IMR-90 (cell line): ENCODE measurements around the gene RPA3. TPM values are rescaled to one million over a fixed set of nuclear protein-coding genes. Genes with fewer than 3 reads are reported as not detected.

Experiments used
- ATAC-seq: fragments of 200-7000 bp; cut with Tn5 transposase; 2 replicates; pipeline ENCODE4 v1.9.1; 2020; ENCODE audit warnings: low read depth, mild to moderate bottlenecking, moderate library complexity
- BruUV-seq: library from RNA; stranded (reverse); fragments of 400-500 nt; replicated peaks from 2 replicates; lab custom pipeline; 2021; lab: Mats Ljungman, UMichigan
- CTCF ChIA-PET: fragments of 300-600 bp; formaldehyde crosslinking; extraction: SDS; loops from one replicate; lab custom pipeline; 2021; ENCODE audit warnings: antibody characterized with exemption; lab: Yijun Ruan, JAX
- POLR2A ChIA-PET: fragments of 300-600 bp; sonication (Branson Sonifier 250); formaldehyde crosslinking; loops from one replicate; lab custom pipeline; 2022; ENCODE audit warnings: antibody characterized with exemption; ENCODE audit not compliant: unreplicated experiment; lab: Charles Lee
- DNase-seq: peaks from one replicate; pipeline ENCODE4 v3.0.0; 2013
- H2AFZ ChIP-seq: replicated peaks from 2 replicates; pipeline ENCODE3; 2013; ENCODE audit warnings: low read length, mild to moderate bottlenecking; ENCODE audit not compliant: poor library complexity
- H2AK5ac ChIP-seq: 2 replicates; pipeline ENCODE4 v1.6.1; 2013; ENCODE audit warnings: low read depth, low read length, inconsistent platforms
- H2AK9ac ChIP-seq: replicated peaks from 2 replicates; pipeline ENCODE3; 2013; ENCODE audit warnings: mild to moderate bottlenecking, low read depth, low read length, moderate library complexity; ENCODE audit not compliant: poor library complexity
- H2BK120ac ChIP-seq: 2 replicates; pipeline ENCODE4 v1.6.1; 2013; ENCODE audit warnings: low read depth, low read length, inconsistent platforms
- H2BK15ac ChIP-seq: 3 replicates; pipeline ENCODE4 v1.6.1; 2013; ENCODE audit warnings: low read depth, low read length, inconsistent platforms
- H2BK20ac ChIP-seq: 2 replicates; pipeline ENCODE4 v1.6.1; 2013; ENCODE audit warnings: low read depth, mild to moderate bottlenecking, inconsistent platforms, low read length, moderate library complexity
- H2BK5ac ChIP-seq: 2 replicates; pipeline ENCODE4 v1.6.1; 2013; ENCODE audit warnings: mild to moderate bottlenecking, low read depth, low read length, inconsistent platforms; ENCODE audit not compliant: poor library complexity, severe bottlenecking
- H3K14ac ChIP-seq: replicated peaks from 2 replicates; pipeline ENCODE4 v1.6.1; 2013; ENCODE audit warnings: low read depth, low read length, inconsistent platforms
- H3K18ac ChIP-seq: 2 replicates; pipeline ENCODE4 v1.6.1; 2013; ENCODE audit warnings: low read depth, low read length, control low read depth
- H3K23ac ChIP-seq: 2 replicates; pipeline ENCODE4 v1.6.1; 2013; ENCODE audit warnings: low read depth, low read length, inconsistent platforms
- H3K27ac ChIP-seq: 2 replicates; pipeline ENCODE4 v1.5.1; 2013; ENCODE audit warnings: mild to moderate bottlenecking, control low read depth, low read length; ENCODE audit not compliant: insufficient read depth
- H3K27me3 ChIP-seq: 2 replicates; pipeline ENCODE4 v1.6.1; 2013; ENCODE audit warnings: low read length; ENCODE audit not compliant: control insufficient read depth, insufficient read depth
- H3K36me3 ChIP-seq: 2 replicates; pipeline ENCODE4 v1.6.1; 2013; ENCODE audit warnings: low read length, mixed read lengths; ENCODE audit not compliant: control insufficient read depth, insufficient read depth
- H3K4ac ChIP-seq: 2 replicates; pipeline ENCODE4 v1.6.1; 2013; ENCODE audit warnings: low read depth, low read length, inconsistent platforms
- H3K4me1 ChIP-seq: 2 replicates; pipeline ENCODE4 v1.6.1; 2013; ENCODE audit warnings: low read length, mixed read lengths; ENCODE audit not compliant: control insufficient read depth, insufficient read depth
- H3K4me2 ChIP-seq: 2 replicates; pipeline ENCODE4 v1.6.1; 2013; ENCODE audit warnings: low read depth, mild to moderate bottlenecking, control low read depth, low read length, moderate library complexity
- H3K4me3 ChIP-seq: 2 replicates; pipeline ENCODE4 v1.5.1; 2013; ENCODE audit warnings: low read depth, mild to moderate bottlenecking, control low read depth, low read length, moderate library complexity; ENCODE audit not compliant: insufficient read depth
- H3K56ac ChIP-seq: 2 replicates; pipeline ENCODE4 v1.6.1; 2013; ENCODE audit warnings: low read length, inconsistent platforms; ENCODE audit not compliant: insufficient read depth; ENCODE audit errors: extremely low read depth
- H3K79me1 ChIP-seq, 2 experiments: 2 replicates each; pipeline ENCODE4 v1.6.1; 2013; ENCODE audit warnings: low read length in 2 of 2, inconsistent platforms in 1 of 2, low read depth in 1 of 2
- H3K9ac ChIP-seq: 2 replicates; pipeline ENCODE4 v1.6.1; 2013; ENCODE audit warnings: low read depth, low read length, control low read depth
- H3K9me1 ChIP-seq: 2 replicates; pipeline ENCODE4 v1.6.1; 2013; ENCODE audit warnings: low read length, inconsistent platforms; ENCODE audit not compliant: insufficient read depth
- H3K9me3 ChIP-seq: 2 replicates; pipeline ENCODE4 v1.6.1; 2013; ENCODE audit warnings: low read length; ENCODE audit not compliant: control insufficient read depth, insufficient read depth
- H4K20me1 ChIP-seq: 2 replicates; pipeline ENCODE4 v1.6.1; 2013; ENCODE audit warnings: low read length, inconsistent platforms; ENCODE audit not compliant: insufficient read depth
- H4K5ac ChIP-seq: 2 replicates; pipeline ENCODE4 v1.6.1; 2013; ENCODE audit warnings: mild to moderate bottlenecking, low read depth, low read length, control low read depth
- H4K8ac ChIP-seq, 2 experiments: 2 replicates each; pipeline ENCODE4 v1.6.1; 2013; ENCODE audit warnings: low read depth in 2 of 2, low read length in 2 of 2, control low read depth in 1 of 2, inconsistent platforms in 1 of 2
- H4K91ac ChIP-seq: 2 replicates; pipeline ENCODE4 v1.6.1; 2013; ENCODE audit warnings: low read depth, low read length, inconsistent platforms; ENCODE audit not compliant: insufficient read depth
- CEBPB ChIP-seq: IDR thresholded peaks from 2 replicates; pipeline ENCODE4 v1.6.1; 2012; ENCODE audit warnings: low read depth, low read length, improper control_type of control experiment
- FOS ChIP-seq: fragments of 150-350 bp; IDR thresholded peaks from 2 replicates; pipeline ENCODE4 v1.6.1; 2016; ENCODE audit warnings: low read depth, low read length
- MAZ ChIP-seq: IDR thresholded peaks from 2 replicates; pipeline ENCODE4 v1.6.1; 2012; ENCODE audit warnings: low read depth, mild to moderate bottlenecking, low read length, improper control_type of control experiment, moderate library complexity, borderline replicate concordance
- POLR2A ChIP-seq: IDR thresholded peaks from 2 replicates; pipeline ENCODE4 v1.6.1; 2012; ENCODE audit warnings: mild to moderate bottlenecking, low read depth, low read length
- RAD21 ChIP-seq: IDR thresholded peaks from 2 replicates; pipeline ENCODE4 v1.6.1; 2012; ENCODE audit warnings: low read length, improper control_type of control experiment
- WGBS, 2 experiments: methylation state at CpG; one replicate each; pipeline versions ENCODE4 v1.1.5 to v1.1.7; 2013; ENCODE audit warnings: missing lambda C conversion rate in 2 of 2; ENCODE audit not compliant: insufficient read length in 1 of 2; ENCODE audit errors: extremely low coverage in 2 of 2; 5-methylcytosine and 5-hydroxymethylcytosine counted together
- dilution Hi-C: fragments of 300-500 bp; cut with HindIII; formaldehyde crosslinking; loops from one replicate; pipeline ENCODE4 v1.14.3; 2018; ENCODE audit warnings: low sequenced_read_pairs; ENCODE audit not compliant: unreplicated experiment
- in situ Hi-C: fragments of 300-500 bp; cut with MboI; formaldehyde crosslinking; loops from 3 replicates; pipeline ENCODE4 v1.14.3; 2019; ENCODE audit warnings: low sequenced_read_pairs, inconsistent platforms, mixed read lengths
- intact Hi-C: fragments of 100-400 bp; cut with micrococcal nuclease; formaldehyde crosslinking; loops from 2 replicates; pipeline ENCODE4 v1.10.0; 2022
- polyA plus RNA-seq, 3 experiments: library from polyadenylated mRNA; depleted of rRNA; stranded (reverse); fragments of >200 nt; gene quantifications; 2 replicates each; pipeline ENCODE4 v1.2.3, GENCODE V29; 2012; ENCODE audit warnings: low replicate concordance in 1 of 3
- total RNA-seq: library from RNA; depleted of rRNA; stranded (reverse); fragments of >200 nt; gene quantifications from 2 replicates; pipeline ENCODE4 v1.2.3, GENCODE V29; 2012

Gene RPA3
- total and polyA plus RNA-seq, 2 of the 4 experiments (the other 2 are of a cell fraction): 12.7 to 21.1 TPM

GRCh38 chr7:7706556-7707172 is 11.7 kb downstream of the RPA3 start:
- H3K9me1 ChIP-seq: no peaks in the 10 kb centered on the region; the same call in 1 of the 2 replicates
- no peak overlapping the region for H2BK20ac ChIP-seq
- no peak overlapping the region for H3K4me3 ChIP-seq
- H3K9ac ChIP-seq: no peak overlapping the region
- H3K79me1 ChIP-seq: peaks cover 0 to 2% of the 10 kb centered on the region in 2 experiments; a peak in 2 of 4 replicates
- H3K56ac ChIP-seq: no peak overlapping the region
- TF ChIP-seq RAD21 (no peak), FOS (no peak), CEBPB (peak; percentile 9; the same call in 1 of the 2 replicates), MAZ (no peak), POLR2A (no peak)
- H2AK9ac ChIP-seq: no peak overlapping the region
- no peaks in the 10 kb centered on the region for H3K27me3 ChIP-seq
- dilution Hi-C loops: no loop called here
- ATAC-seq (no peak), DNase-seq (no peak)
- H3K14ac ChIP-seq: no peak overlapping the region
- no peak overlapping the region for H2BK5ac ChIP-seq
- CTCF ChIA-PET: no interaction called here
- H3K4ac ChIP-seq: no peak overlapping the region
- H4K91ac ChIP-seq: no peak overlapping the region
- no peaks in the 10 kb centered on the region for H3K36me3 ChIP-seq
- H2AK5ac ChIP-seq: no peak overlapping the region
- intact Hi-C loops: no loop called here
- H3K27ac ChIP-seq: no peak overlapping the region
- no peak overlapping the region for H2BK15ac ChIP-seq
- in situ Hi-C loops: no loop called here
- H3K18ac ChIP-seq: no peak overlapping the region
- H3K4me2 ChIP-seq: no peak overlapping the region
- H2BK120ac ChIP-seq: no peak overlapping the region
- H3K9me3 ChIP-seq: no peaks in the 10 kb centered on the region
- no peak overlapping the region for H4K5ac ChIP-seq
- WGBS, 2 experiments: no CpG with 5 or more reads among the region's 4 CpGs
- H3K4me1 ChIP-seq: no peaks in the 10 kb centered on the region
- POLR2A ChIA-PET: no interaction called here
- no peak overlapping the region for H2AFZ ChIP-seq
- H3K23ac ChIP-seq: no peak overlapping the region
- H4K20me1 ChIP-seq: no peaks in the 10 kb centered on the region
- BruUV-seq: no TSS peak
- H4K8ac ChIP-seq: no peak overlapping the region
